Lower leg skin (tissue), 4 donors: ENCODE measurements around the gene DRG1. TPM values are rescaled to one million over a fixed set of nuclear protein-coding genes. Genes with fewer than 3 reads are reported as not detected.

Experiments
- DNase-seq, 2 donors: peaks; one replicate each; pipeline ENCODE4 v3.0.0-alpha.2; 2019; ENCODE audit warnings: low spot score in 2 of 2
- H3K4me3 ChIP-seq: fragments of 200-600 bp; sonication (generic); 2 replicates; pipeline ENCODE4 v1.5.1; 2017; ENCODE audit warnings: mild to moderate bottlenecking, low read depth; ENCODE audit not compliant: poor library complexity, severe bottlenecking
- POLR2A ChIP-seq, 2 donors: fragments of 450-650 bp; IDR thresholded peaks; one replicate each; pipeline ENCODE4 v1.6.1; 2016 to 2017; ENCODE audit warnings: antibody characterized with exemption in 2 of 2, mild to moderate bottlenecking in 1 of 2, moderate library complexity in 1 of 2
- WGBS, 2 donors: methylation state at CpG; one replicate each; pipeline ENCODE4 v1.1.5; 2018; 5-methylcytosine and 5-hydroxymethylcytosine counted together
- intact Hi-C: fragments of 100-400 bp; cut with DNase I; formaldehyde crosslinking; loops from one replicate; pipeline ENCODE4 v1.15.0; 2023; ENCODE audit warnings: low total_unique reads
- total RNA-seq, 4 donors: library from RNA; depleted of rRNA; stranded (reverse); fragments of >200 nt; gene quantifications; one replicate each; pipeline ENCODE4 v1.1.0, GENCODE V29; 2016
- TF ChIP-seq, protein P1 (sequence below), 3 donors: fragments of 450-650 bp; IDR thresholded peaks; one replicate each; pipeline ENCODE4 v1.5.1; 2016; ENCODE audit warnings: antibody characterized with exemption in 3 of 3, mild to moderate bottlenecking in 3 of 3, moderate library complexity in 2 of 3

DRG1 gene
- total RNA-seq, 4 donors from 2014 or later = 43.0 to 55.1 (median 48.7) TPM

GRCh38 chr22:31443516-31443915 lies 44.1 kb downstream of the DRG1 start:
- intact Hi-C loops = no loop called here
- no peak overlapping the region for H3K4me3 ChIP-seq
- TF ChIP-seq POLR2A (IDR thresholded peaks at IDR 0.05) = no peak
- TF ChIP-seq, protein P1, sequence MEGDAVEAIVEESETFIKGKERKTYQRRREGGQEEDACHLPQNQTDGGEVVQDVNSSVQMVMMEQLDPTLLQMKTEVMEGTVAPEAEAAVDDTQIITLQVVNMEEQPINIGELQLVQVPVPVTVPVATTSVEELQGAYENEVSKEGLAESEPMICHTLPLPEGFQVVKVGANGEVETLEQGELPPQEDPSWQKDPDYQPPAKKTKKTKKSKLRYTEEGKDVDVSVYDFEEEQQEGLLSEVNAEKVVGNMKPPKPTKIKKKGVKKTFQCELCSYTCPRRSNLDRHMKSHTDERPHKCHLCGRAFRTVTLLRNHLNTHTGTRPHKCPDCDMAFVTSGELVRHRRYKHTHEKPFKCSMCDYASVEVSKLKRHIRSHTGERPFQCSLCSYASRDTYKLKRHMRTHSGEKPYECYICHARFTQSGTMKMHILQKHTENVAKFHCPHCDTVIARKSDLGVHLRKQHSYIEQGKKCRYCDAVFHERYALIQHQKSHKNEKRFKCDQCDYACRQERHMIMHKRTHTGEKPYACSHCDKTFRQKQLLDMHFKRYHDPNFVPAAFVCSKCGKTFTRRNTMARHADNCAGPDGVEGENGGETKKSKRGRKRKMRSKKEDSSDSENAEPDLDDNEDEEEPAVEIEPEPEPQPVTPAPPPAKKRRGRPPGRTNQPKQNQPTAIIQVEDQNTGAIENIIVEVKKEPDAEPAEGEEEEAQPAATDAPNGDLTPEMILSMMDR (IDR thresholded peaks at IDR 0.05) = no peak
- DNase-seq = no peak
- WGBS, 2 donors = 88 to 89% methylated on average over 7 of the region's 7 CpGs

DNA sequence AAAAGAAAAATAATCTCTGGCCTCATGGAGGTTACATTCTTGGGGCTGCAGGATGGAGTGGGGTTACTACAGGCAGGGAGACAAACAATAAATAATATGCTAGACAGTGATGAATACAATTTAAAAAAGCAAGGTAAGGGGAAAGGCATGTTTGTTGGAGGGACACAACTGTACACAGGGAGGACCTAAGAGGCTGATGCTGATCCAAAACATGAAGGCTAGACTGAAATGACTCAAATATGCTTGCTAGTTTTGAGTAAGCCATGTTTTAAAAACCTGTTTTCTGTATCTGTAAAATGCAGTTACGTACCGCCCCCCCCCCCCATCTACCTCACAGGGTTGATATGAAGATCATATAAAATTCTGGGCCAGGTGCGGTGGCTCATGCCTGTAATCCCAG lies 46.2 kb downstream of the DRG1 start:
- WGBS, 2 donors = 93 to 96% methylated on average over 3 of the region's 3 CpGs
- H3K4me3 ChIP-seq = no peak overlapping the region
- TF ChIP-seq, protein P1 (IDR thresholded peaks at IDR 0.05) = no peak
- TF ChIP-seq POLR2A (IDR thresholded peaks at IDR 0.05) = no peak
- no peak for DNase-seq
- intact Hi-C loops = no loop called here

DNA sequence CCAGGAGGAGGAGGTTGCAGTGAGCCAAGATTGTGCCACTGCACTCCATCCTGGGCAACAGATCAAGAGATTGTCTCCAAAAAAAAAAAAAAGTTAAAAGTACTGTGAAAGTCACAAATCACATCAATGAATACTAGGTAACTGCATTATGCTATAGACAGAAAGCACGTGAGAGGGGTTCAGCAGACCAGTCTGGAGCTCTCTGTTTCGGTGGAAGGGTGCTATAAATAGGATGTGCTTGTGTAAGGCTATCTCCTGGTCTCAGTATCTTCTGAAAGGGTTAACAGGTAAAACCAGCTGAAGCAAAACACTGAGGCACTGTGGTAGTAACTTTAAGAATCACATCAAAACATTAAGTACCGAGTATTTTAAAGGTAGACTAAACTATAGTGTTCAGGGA lies 46.8 kb downstream of the DRG1 start:
- H3K4me3 ChIP-seq = no peak overlapping the region
- TF ChIP-seq POLR2A (IDR thresholded peaks at IDR 0.05) = no peak
- TF ChIP-seq, protein P1 (IDR thresholded peaks at IDR 0.05) = no peak
- DNase-seq = no peak
- 73 to 93% methylated on average over 3 of the region's 3 CpGs for WGBS, 2 donors
- intact Hi-C loops = no loop called here

DNA sequence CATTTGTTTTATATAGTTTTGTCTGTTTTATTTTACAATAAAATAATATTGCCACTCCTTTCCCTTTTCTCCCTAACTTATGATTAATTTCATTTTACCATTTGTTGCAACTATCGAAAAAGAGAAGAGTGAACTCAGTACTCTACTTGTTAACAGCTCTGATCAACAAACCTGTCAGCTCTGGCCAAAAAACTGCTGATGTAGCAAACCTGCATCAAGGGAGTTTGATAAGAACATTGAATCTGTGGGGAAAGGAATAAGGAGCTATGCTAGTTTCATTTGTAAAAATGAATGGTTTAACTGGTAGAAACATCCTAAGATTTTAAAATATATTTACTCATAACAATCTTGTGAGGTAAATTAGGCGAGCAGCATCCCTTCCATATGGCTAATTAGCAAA lies 47.4 kb downstream of the DRG1 start:
- DNase-seq = no peak
- no peak overlapping the region for H3K4me3 ChIP-seq
- WGBS, 2 donors = 92% methylated on average over 2 of the region's 2 CpGs
- no peak for TF ChIP-seq POLR2A (IDR thresholded peaks at IDR 0.05)
- TF ChIP-seq, protein P1 (IDR thresholded peaks at IDR 0.05) = no peak
- intact Hi-C loops = no loop called here

GRCh38 chr22:31447337-31447736 lies 47.9 kb downstream of the DRG1 start:
- TF ChIP-seq, protein P1 (IDR thresholded peaks at IDR 0.05) = no peak
- TF ChIP-seq POLR2A (IDR thresholded peaks at IDR 0.05) = no peak
- WGBS, 2 donors = 96 to 97% methylated on average over 3 of the region's 3 CpGs
- intact Hi-C loops = no loop called here

DNA sequence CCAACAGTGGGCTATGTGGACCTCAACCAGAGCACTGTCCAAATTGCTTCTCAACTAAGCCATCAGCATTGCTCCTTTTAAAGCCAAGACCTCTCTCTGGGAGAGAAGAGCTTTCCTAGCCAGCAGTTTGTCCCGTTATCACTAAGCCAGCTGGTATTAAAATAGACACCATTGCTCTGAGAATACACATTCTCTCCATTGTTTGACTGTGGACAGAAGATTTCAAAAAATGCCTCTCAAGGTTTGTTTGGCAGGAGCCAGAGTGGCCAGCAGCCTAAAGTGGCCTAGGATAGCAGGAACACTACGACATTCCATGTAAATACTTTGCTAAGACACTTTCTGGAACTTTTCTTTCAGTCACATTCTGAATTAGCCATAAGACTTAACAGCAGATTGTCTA lies 49.0 kb downstream of the DRG1 start:
- no peak for DNase-seq
- TF ChIP-seq, protein P1 (IDR thresholded peaks at IDR 0.05) = no peak
- TF ChIP-seq POLR2A (IDR thresholded peaks at IDR 0.05) = no peak
- WGBS, 2 donors = 95 to 98% methylated on average over 2 of the region's 2 CpGs
- intact Hi-C loops = no loop called here
- H3K4me3 ChIP-seq = no peak overlapping the region

More at GRCh38 chr22:31447337-31447736, 47.9 kb downstream of the DRG1 start:
- no peak for DNase-seq
- H3K4me3 ChIP-seq = no peak overlapping the region
